MM.1S (cell line): ENCODE data around the gene FAM217A.

ENCODE experiments used
- CTCF ChIP-seq: fragments of 300-600 bp; sonication (generic); IDR thresholded peaks from 2 replicates; pipeline ENCODE4 v1.5.1; 2016; ENCODE audit warnings: antibody characterized with exemption, low read length, mixed read lengths
- EZH2 ChIP-seq: fragments of 300-600 bp; sonication (generic); optimal IDR thresholded peaks from 2 replicates; pipeline ENCODE3; 2017; ENCODE audit warnings: low read depth, mild to moderate bottlenecking, antibody characterized with exemption, low read length, mixed read lengths
- EZH2phosphoT487 ChIP-seq: fragments of 300-600 bp; sonication (generic); IDR thresholded peaks from 2 replicates; pipeline ENCODE4 v1.6.1; 2018; ENCODE audit warnings: antibody characterized with exemption, low read length

- TF ChIP-seq CTCF: peak; percentile 47
- no peak for TF ChIP-seq EZH2
- TF ChIP-seq EZH2phosphoT487: no peak
These were observed 57.6 kb downstream of the FAM217A start for GRCh38 chr6:4021133-4021853.
